ENCODE measurements around the gene PCSK2. TPM values are rescaled to one million over a fixed set of nuclear protein-coding genes. Genes with fewer than 3 reads are reported as not detected.
A peak's percentile ranks its signal among the peaks of the same experiment; 100 is the strongest.

The PCSK2 gene
- total and polyA plus RNA-seq, 2 of the 8 experiments (the other 6 are each of a cell fraction or from before 2014, with no cell fraction given) = 1.9 to 4.2 TPM

GRCh38 chr20:17502105-17502504, 275.3 kb downstream of the PCSK2 start:
- H2AK5ac ChIP-seq (ENCODE audit: low read depth, low read length) = no peak overlapping the region
- H3K79me2 ChIP-seq (ENCODE audit: control insufficient read depth in 1 of 2, insufficient read depth in 2 of 2, low read length in 2 of 2) = no peaks in the 10 kb centered on the region
- DNase-seq (ENCODE audit: low read depth in 1 of 2, low spot score in 2 of 2) (no peak), FAIRE-seq (no peak)
- H3K4me2 ChIP-seq (ENCODE audit: insufficient read depth in 1 of 2, low read depth in 2 of 2, low read length in 2 of 2) = no peak overlapping the region
- H3K27ac ChIP-seq (ENCODE audit: low read depth, low read length) = no peak overlapping the region
- H3K9ac ChIP-seq (replicated peaks in 1 of 4; ENCODE audit: extremely low read depth in 1 of 4, low read depth in 3 of 4, low read length in 3 of 4) = no peak overlapping the region
- peaks cover 0 to 9% (median 1%) of the 10 kb centered on the region in 4 experiments; a peak in 3 of 7 replicates for H3K27me3 ChIP-seq (replicated peaks in 1 of 4; ENCODE audit: control insufficient read depth in 3 of 4, extremely low read depth in 1 of 4, insufficient read depth in 3 of 4, low read length in 3 of 4)
- H3K9me3 ChIP-seq (ENCODE audit: insufficient read depth in 2 of 2, low read depth in 1 of 2, low read length in 1 of 2) = no peaks in the 10 kb centered on the region
- H2BK12ac ChIP-seq (ENCODE audit: low read depth, low read length) = no peak overlapping the region
- TF ChIP-seq TEAD4 (IDR thresholded peaks at IDR 0.05; ENCODE audit: low read depth, low read length) (peak; percentile 61), JUN (IDR thresholded peaks at IDR 0.05; ENCODE audit: low read depth, low read length) (no peak)
- no peak overlapping the region for H2BK5ac ChIP-seq (ENCODE audit: low read depth, low read length)
- H3K14ac ChIP-seq (ENCODE audit: insufficient read length) = no peak overlapping the region
- H4K8ac ChIP-seq (ENCODE audit: extremely low read depth, insufficient read depth, low read length) = no peak overlapping the region
- H4K91ac ChIP-seq (replicated peaks; ENCODE audit: insufficient read length, low read length) = no peak overlapping the region
- H2AFZ ChIP-seq (ENCODE audit: low read length) = no peak overlapping the region
- H3K23me2 ChIP-seq (ENCODE audit: low read depth, low read length) = no peaks in the 10 kb centered on the region
- ChIA-PET POLR2A (ENCODE audit: partially characterized antibody) (no interaction called here), CTCF (ENCODE audit: partially characterized antibody) (interaction anchor here (7.5 kb wide), 1 partner anchor 116 kb away, joined by 114 read pairs; no protein-coding TSS in a partner anchor)
- H3K56ac ChIP-seq (replicated peaks; ENCODE audit: insufficient read length, low read depth, low read length) = no peak overlapping the region
- no peak overlapping the region for H4K5ac ChIP-seq (ENCODE audit: insufficient read length, low read depth, low read length)
- no peaks in the 10 kb centered on the region for H4K20me1 ChIP-seq (replicated peaks in 1 of 2; ENCODE audit: control insufficient read depth in 1 of 2, insufficient read depth in 2 of 2, low read length in 2 of 2)
- no peaks in the 10 kb centered on the region for H3K79me1 ChIP-seq (ENCODE audit: low read depth, low read length)
- no peak overlapping the region for H2BK15ac ChIP-seq (ENCODE audit: low read length)
- WGBS, 2 experiments (ENCODE audit: extremely low coverage in 1 of 2, insufficient coverage in 1 of 2, insufficient read length in 1 of 2, insufficient replicate concordance in 2 of 2, low coverage in 1 of 2, low lambda C conversion rate in 2 of 2, missing lambda C conversion rate in 1 of 2) = 81% methylated on average over 4 of the region's 4 CpGs; no CpG with 5 or more reads in 1 of the 2 experiments
- no peak overlapping the region for H2BK20ac ChIP-seq (ENCODE audit: low read length)
- no peak overlapping the region for H3K4ac ChIP-seq (replicated peaks; ENCODE audit: insufficient read length, low read depth, low read length)
- no peak overlapping the region for H3K4me3 ChIP-seq (ENCODE audit: extremely low read depth in 1 of 4, insufficient read depth in 2 of 4, low read depth in 3 of 4, low read length in 4 of 4)
- no peak overlapping the region for H3K23ac ChIP-seq (ENCODE audit: insufficient read length)
- no peak overlapping the region for H2BK120ac ChIP-seq (replicated peaks; ENCODE audit: low read depth, low read length)
- no peak overlapping the region for H3K18ac ChIP-seq (ENCODE audit: extremely low read depth, low read length)
- no peaks in the 10 kb centered on the region for H3K36me3 ChIP-seq (ENCODE audit: control insufficient read depth in 2 of 4, insufficient read depth in 4 of 4, low read length in 3 of 4)
- H3K4me1 ChIP-seq (replicated peaks in 1 of 4; ENCODE audit: control insufficient read depth in 3 of 4, insufficient read depth in 4 of 4, low read length in 3 of 4) = peaks cover 0 to 10% (median 3%) of the 10 kb centered on the region in 4 experiments; a peak in 4 of 7 replicates

Measured in H1 (cell line).